GM23248 (cell line): ENCODE measurements around the gene FAM227A. TPM values are rescaled to one million over a fixed set of nuclear protein-coding genes. Genes with fewer than 3 reads are reported as not detected.
"Not testable (repeated sequence)": the region's sequence is repeated elsewhere in the genome, so short reads cannot be mapped to it uniquely, and the experiment has no call there.

Source experiments
- DNase-seq: peaks from one replicate; pipeline ENCODE4 v3.0.0-alpha.2; 2015
- H2AFZ ChIP-seq: fragments of 200-600 bp; sonication (generic); 2 replicates; pipeline ENCODE4 v1.6.1; 2016; ENCODE audit warnings: antibody characterized with exemption
- H3F3A ChIP-seq: fragments of 200-600 bp; sonication (generic); 2 replicates; pipeline ENCODE4 v1.6.1; 2016; ENCODE audit warnings: mild to moderate bottlenecking, antibody characterized with exemption, mixed run types; ENCODE audit not compliant: insufficient read depth
- H3K27ac ChIP-seq: fragments of 200-600 bp; sonication (generic); 2 replicates; pipeline ENCODE4 v1.5.1; 2016; ENCODE audit warnings: mild to moderate bottlenecking
- H3K27me3 ChIP-seq: fragments of 200-600 bp; sonication (generic); replicated peaks from 2 replicates; pipeline ENCODE4 v1.6.1; 2016; ENCODE audit warnings: mild to moderate bottlenecking; ENCODE audit not compliant: insufficient read depth
- H3K36me3 ChIP-seq: fragments of 200-600 bp; sonication (generic); 2 replicates; pipeline ENCODE4 v1.6.1; 2016; ENCODE audit warnings: low read depth, mild to moderate bottlenecking
- H3K4me1 ChIP-seq: fragments of 200-600 bp; sonication (generic); 2 replicates; pipeline ENCODE4 v1.6.1; 2016; ENCODE audit warnings: mild to moderate bottlenecking; ENCODE audit not compliant: insufficient read depth
- H3K4me2 ChIP-seq: fragments of 200-600 bp; sonication (generic); one replicate; pipeline ENCODE4 v1.6.1; 2016; ENCODE audit warnings: mild to moderate bottlenecking; ENCODE audit not compliant: unreplicated experiment
- H3K4me3 ChIP-seq: fragments of 200-600 bp; sonication (generic); 2 replicates; pipeline ENCODE4 v1.5.1; 2016; ENCODE audit warnings: mild to moderate bottlenecking
- H3K79me2 ChIP-seq: fragments of 200-600 bp; sonication (generic); 2 replicates; pipeline ENCODE4 v1.6.1; 2016; ENCODE audit warnings: mild to moderate bottlenecking; ENCODE audit not compliant: insufficient read depth
- H3K9ac ChIP-seq: fragments of 200-600 bp; sonication (generic); 2 replicates; pipeline ENCODE4 v1.6.1; 2016; ENCODE audit warnings: mild to moderate bottlenecking
- H3K9me2 ChIP-seq: fragments of 200-600 bp; sonication (generic); 2 replicates; pipeline ENCODE4 v1.6.1; 2016; ENCODE audit warnings: mixed run types, mild to moderate bottlenecking, moderate library complexity; ENCODE audit not compliant: insufficient read depth
- H3K9me3 ChIP-seq: fragments of 200-600 bp; sonication (generic); one replicate; pipeline ENCODE4 v1.6.1; 2017; ENCODE audit warnings: low read depth
- H4K20me1 ChIP-seq: fragments of 200-600 bp; sonication (generic); 2 replicates; pipeline ENCODE4 v1.6.0; 2016; ENCODE audit not compliant: insufficient read depth
- EZH2 ChIP-seq: fragments of 200-600 bp; sonication (generic); IDR thresholded peaks from 2 replicates; pipeline ENCODE4 v1.6.1; 2018; ENCODE audit warnings: antibody characterized with exemption, mild to moderate bottlenecking; ENCODE audit not compliant: insufficient read depth, poor library complexity, severe bottlenecking
- EZH2phosphoT487 ChIP-seq: fragments of 200-600 bp; sonication (generic); IDR thresholded peaks from 2 replicates; pipeline ENCODE4 v1.6.1; 2018; ENCODE audit warnings: antibody characterized with exemption, moderate library complexity, mild to moderate bottlenecking, low read depth; ENCODE audit not compliant: insufficient read depth
- WGBS, 2 experiments: methylation state at CpG; one replicate each; pipeline ENCODE4 v1.1.6; 2015 to 2017; ENCODE audit warnings: low lambda C conversion rate in 2 of 2, low coverage in 1 of 2; ENCODE audit errors: missing lambda C conversion rate in 2 of 2; 5-methylcytosine and 5-hydroxymethylcytosine counted together
- in situ Hi-C: fragments of 300-500 bp; cut with MboI; formaldehyde crosslinking; loops from 2 replicates; pipeline ENCODE4 v1.15.0; 2020
- polyA plus RNA-seq: library from polyadenylated mRNA; unstranded; fragments of >200 nt; fragmentation: Nextera tagmentation; extraction: Ambion mirVana; gene quantifications from 2 replicates; pipeline ENCODE4 v1.2.1, GENCODE V29; 2016
- total RNA-seq: library from RNA; depleted of rRNA; stranded (reverse); fragments of >200 nt; shearing (Covaris generic); gene quantifications from 2 replicates; pipeline ENCODE4 v1.2.3, GENCODE V29; 2014

Gene FAM227A
- total and polyA plus RNA-seq, 2 experiments from 2014 or later = 0.93 to 2.1 TPM

- DNase-seq = no peak
- Histone ChIP-seq H3F3A (peaks cover 16% of the 10 kb centered on the region), H3K4me3 (no peak overlapping the region), H3K79me2 (no peaks in the 10 kb centered on the region), H4K20me1 (no peaks in the 10 kb centered on the region), H3K36me3 (no peaks in the 10 kb centered on the region), H3K9me3 (no peaks in the 10 kb centered on the region), H3K9me2 (no peaks in the 10 kb centered on the region), H2AFZ (no peak overlapping the region), H3K4me1 (peaks cover 13% of the 10 kb centered on the region), H3K27me3 (no peaks in the 10 kb centered on the region), H3K9ac (no peak overlapping the region), H3K27ac (no peak overlapping the region), H3K4me2 (no peak overlapping the region)
- TF ChIP-seq EZH2 = no peak
- no peak for TF ChIP-seq EZH2phosphoT487
- in situ Hi-C loops = no loop called here
- 95 to 98% methylated on average over 3 of the region's 3 CpGs for WGBS, 2 experiments
These were observed 48.5 kb downstream of the FAM227A start for GRCh38 chr22:38607680-38608079.

- no peaks in the 10 kb centered on the region for H4K20me1 ChIP-seq
- no peaks in the 10 kb centered on the region for H3K9me2 ChIP-seq
- H3K4me2 ChIP-seq = no peak overlapping the region
- no peak for DNase-seq
- TF ChIP-seq EZH2phosphoT487 = no peak
- H2AFZ ChIP-seq = no peak overlapping the region
- H3K27me3 ChIP-seq = no peaks in the 10 kb centered on the region
- H3K4me3 ChIP-seq = no peak overlapping the region
- H3F3A ChIP-seq = peaks cover 13% of the 10 kb centered on the region
- WGBS, 2 experiments = 90 to 93% methylated on average over 1 of the region's 1 CpG
- H3K4me1 ChIP-seq = peaks cover 13% of the 10 kb centered on the region
- in situ Hi-C loops = no loop called here
- H3K9me3 ChIP-seq = no peaks in the 10 kb centered on the region
- H3K27ac ChIP-seq = no peak overlapping the region
- H3K36me3 ChIP-seq = no peaks in the 10 kb centered on the region
- no peak overlapping the region for H3K9ac ChIP-seq
- H3K79me2 ChIP-seq = no peaks in the 10 kb centered on the region
These were observed 54.0 kb downstream of the FAM227A start for GRCh38 chr22:38602166-38602565.

- no peaks in the 10 kb centered on the region for H4K20me1 ChIP-seq
- no peak overlapping the region for H3K4me3 ChIP-seq
- H3K9me2 ChIP-seq = no peaks in the 10 kb centered on the region
- H3K79me2 ChIP-seq = no peaks in the 10 kb centered on the region
- no peaks in the 10 kb centered on the region for H3K27me3 ChIP-seq
- DNase-seq = no peak
- H3K36me3 ChIP-seq = no peaks in the 10 kb centered on the region
- H3K4me1 ChIP-seq = peaks cover 6% of the 10 kb centered on the region
- no peak overlapping the region for H2AFZ ChIP-seq
- no peak overlapping the region for H3K4me2 ChIP-seq
- H3K9me3 ChIP-seq = no peaks in the 10 kb centered on the region
- no peak overlapping the region for H3K9ac ChIP-seq
- H3F3A ChIP-seq = peaks cover 6% of the 10 kb centered on the region; the same call in 1 of the 2 replicates
- H3K27ac ChIP-seq = no peak overlapping the region
- TF ChIP-seq EZH2 (no peak), EZH2phosphoT487 (no peak)
- in situ Hi-C loops = no loop called here
- 60 to 75% methylated on average over 2 of the region's 2 CpGs for WGBS, 2 experiments
These were observed 54.9 kb downstream of the FAM227A start for GRCh38 chr22:38601221-38601764.

DNA sequence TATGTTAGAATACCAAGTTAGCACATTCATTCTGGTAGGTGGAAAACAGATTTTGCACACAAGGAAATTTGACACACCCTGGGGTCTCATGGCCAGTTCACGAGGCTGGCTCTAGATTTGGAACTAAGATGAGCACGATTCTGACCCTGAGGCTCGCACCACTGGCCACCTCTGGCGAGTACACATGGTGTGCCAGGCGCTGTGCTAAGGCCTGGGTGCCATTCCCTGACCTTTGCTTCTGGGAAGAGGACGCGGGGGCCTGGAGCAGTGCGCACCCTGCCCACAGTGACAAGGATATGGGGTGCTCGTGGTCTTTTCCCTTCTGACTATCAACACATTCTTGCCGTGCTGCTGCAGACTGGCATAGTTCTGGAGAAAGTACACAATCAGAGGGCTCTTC, 56.7 kb downstream of the FAM227A start:
- in situ Hi-C loops = no loop called here

GRCh38 chr22:38582923-38583322, 73.3 kb downstream of the FAM227A start:
- not testable (repeated sequence) for H3K4me2 ChIP-seq
- 0 out of 2 replicates have a peak, but pooled peaks cover 10% of the 10 kb centered on the region for H3K36me3 ChIP-seq

More for the DNA sequence above, 56.7 kb downstream of the FAM227A start:
- 92 to 94% methylated on average over 10 of the region's 10 CpGs for WGBS, 2 experiments
- H3K36me3 ChIP-seq = no peaks in the 10 kb centered on the region
- H3K9me2 ChIP-seq = no peaks in the 10 kb centered on the region
- no peaks in the 10 kb centered on the region for H3K27me3 ChIP-seq
- no peaks in the 10 kb centered on the region for H4K20me1 ChIP-seq
- no peaks in the 10 kb centered on the region for H3K4me1 ChIP-seq
- no peak for TF ChIP-seq EZH2
- TF ChIP-seq EZH2phosphoT487 = no peak
- H3K79me2 ChIP-seq = no peaks in the 10 kb centered on the region
- no peak for DNase-seq
- no peaks in the 10 kb centered on the region for H3F3A ChIP-seq
- no peak overlapping the region for H2AFZ ChIP-seq
- no peak overlapping the region for H3K27ac ChIP-seq
- no peak overlapping the region for H3K9ac ChIP-seq
- H3K4me3 ChIP-seq = no peak overlapping the region
- no peak overlapping the region for H3K4me2 ChIP-seq
- no peaks in the 10 kb centered on the region for H3K9me3 ChIP-seq

More at GRCh38 chr22:38582923-38583322, 73.3 kb downstream of the FAM227A start:
- H2AFZ ChIP-seq, H3K9ac ChIP-seq, H3K9me3 ChIP-seq, in situ Hi-C loops, DNase-seq, H3F3A ChIP-seq, H3K4me1 ChIP-seq, H3K9me2 ChIP-seq, H3K27ac ChIP-seq, H3K79me2 ChIP-seq, H4K20me1 ChIP-seq, H3K4me3 ChIP-seq, H3K27me3 ChIP-seq: not testable (repeated sequence)
- WGBS, 2 experiments = 80 to 84% methylated on average over 3 of the region's 3 CpGs
